ENCODE results near the gene CCDC148. TPM values are rescaled to one million over a fixed set of nuclear protein-coding genes. Genes with fewer than 3 reads are reported as not detected.
"Not testable (repeated sequence)": the region's sequence is repeated elsewhere in the genome, so short reads cannot be mapped to it uniquely, and the experiment has no call there.

CCDC148 gene
- total and polyA plus RNA-seq, 5 experiments from 2014 or later = not detected

- POLR2A ChIA-PET = no interaction called here
These were observed 217.3 kb downstream of the CCDC148 start for GRCh38 chr2:158239271-158239670.

GRCh38 chr2:158234497-158234896, 222.1 kb downstream of the CCDC148 start:
- Mint-ChIP-seq H3K27ac (no peak overlapping the region), H3K4me1 (no peaks in the 10 kb centered on the region), H3K9me3 (no peaks in the 10 kb centered on the region), H3K36me3 (no peaks in the 10 kb centered on the region), H3K27me3 (peaks cover 0 to 2% (median 0%) of the 10 kb centered on the region in 5 donors), H3K4me3 (no peak overlapping the region)
- ATAC-seq (no peak), DNase-seq (no peak)
- POLR2A ChIA-PET = no interaction called here

More at GRCh38 chr2:158239271-158239670, 217.3 kb downstream of the CCDC148 start:
- H3K27me3 Mint-ChIP-seq = peaks cover 0 to under 1% (median 0%) of the 10 kb centered on the region in 5 donors
- H3K9me3 Mint-ChIP-seq = no peaks in the 10 kb centered on the region
- H3K36me3 Mint-ChIP-seq = no peaks in the 10 kb centered on the region
- no peak overlapping the region for H3K4me3 Mint-ChIP-seq
- H3K27ac Mint-ChIP-seq = no peak overlapping the region
- no peaks in the 10 kb centered on the region for H3K4me1 Mint-ChIP-seq
- DNase-seq = no peak
- no peak for ATAC-seq

- Mint-ChIP-seq H3K36me3 (no peaks in the 10 kb centered on the region), H3K4me1 (no peaks in the 10 kb centered on the region), H3K27ac (no peak overlapping the region), H3K27me3 (peaks cover 0 to 2% (median 0%) of the 10 kb centered on the region in 5 donors), H3K4me3 (no peak overlapping the region), H3K9me3 (peaks cover 0 to 5% (median 0%) of the 10 kb centered on the region in 9 donors)
- no peak for DNase-seq
- POLR2A ChIA-PET = no interaction called here
- no peak for ATAC-seq
These were observed 224.1 kb downstream of the CCDC148 start for GRCh38 chr2:158232476-158232875.

GRCh38 chr2:158228943-158229508, 227.5 kb downstream of the CCDC148 start:
- ATAC-seq (no peak), DNase-seq (no peak)
- Mint-ChIP-seq H3K27ac (no peak overlapping the region), H3K27me3 (peaks cover 0 to 16% (median 2%) of the 10 kb centered on the region in 5 donors), H3K4me1 (no peaks in the 10 kb centered on the region), H3K36me3 (no peaks in the 10 kb centered on the region), H3K9me3 (peaks cover 0 to 5% (median 0%) of the 10 kb centered on the region in 9 donors), H3K4me3 (no peak overlapping the region)
- POLR2A ChIA-PET = no interaction called here

- Mint-ChIP-seq H3K27me3 (peaks cover 2 to 53% (median 16%) of the 10 kb centered on the region in 5 donors), H3K36me3 (peaks cover 0 to 13% (median 5%) of the 10 kb centered on the region in 3 donors)
- H3K4me1 Mint-ChIP-seq, DNase-seq, H3K4me3 Mint-ChIP-seq, POLR2A ChIA-PET, ATAC-seq, H3K27ac Mint-ChIP-seq, H3K9me3 Mint-ChIP-seq: not testable (repeated sequence)
These were observed 233.5 kb downstream of the CCDC148 start for GRCh38 chr2:158223066-158223465.

- peaks cover 0 to 11% (median under 1%) of the 10 kb centered on the region in 4 donors for H3K4me1 Mint-ChIP-seq
- H3K9me3 Mint-ChIP-seq = peaks cover 0 to 9% (median 0%) of the 10 kb centered on the region in 9 donors
- ATAC-seq = no peak
- POLR2A ChIA-PET = no interaction called here
- H3K27me3 Mint-ChIP-seq = peaks cover 2 to 53% (median 16%) of the 10 kb centered on the region in 5 donors
- no peak for DNase-seq
- H3K36me3 Mint-ChIP-seq = peaks cover 0 to 13% (median 5%) of the 10 kb centered on the region in 3 donors
- H3K27ac Mint-ChIP-seq = no peak overlapping the region
- H3K4me3 Mint-ChIP-seq = no peak overlapping the region
These were observed 235.2 kb downstream of the CCDC148 start for GRCh38 chr2:158221063-158222020.

DNA sequence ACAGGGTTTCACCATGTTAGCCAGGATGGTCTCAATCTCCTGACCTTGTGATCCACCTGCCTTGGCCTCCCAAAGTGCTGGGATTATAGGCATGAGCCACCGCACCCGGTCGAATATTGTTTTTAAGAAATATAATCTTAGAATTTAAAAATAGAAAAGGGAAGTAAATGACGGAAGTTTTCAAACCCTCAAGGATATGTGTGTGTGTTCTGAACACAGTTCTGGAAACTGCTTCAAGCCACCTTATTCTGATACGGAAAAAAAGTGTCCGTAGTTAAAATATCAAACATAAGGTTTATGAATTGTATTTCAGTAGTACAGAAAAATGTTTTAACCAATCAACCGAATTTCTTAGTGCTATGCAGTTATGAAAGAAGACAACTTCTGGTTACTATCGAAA, 239.0 kb downstream of the CCDC148 start:
- no peak overlapping the region for H3K27ac Mint-ChIP-seq
- POLR2A ChIA-PET = no interaction called here
- DNase-seq (no peak), ATAC-seq (no peak)
- H3K27me3 Mint-ChIP-seq = peaks cover 2 to 26% (median 11%) of the 10 kb centered on the region in 5 donors
- H3K4me3 Mint-ChIP-seq = no peak overlapping the region
- H3K9me3 Mint-ChIP-seq = peaks cover 0 to 8% (median 0%) of the 10 kb centered on the region in 9 donors
- H3K36me3 Mint-ChIP-seq = peaks cover 0 to 9% (median 5%) of the 10 kb centered on the region in 3 donors
- peaks cover 7 to 23% (median 10%) of the 10 kb centered on the region in 4 donors for H3K4me1 Mint-ChIP-seq

- peaks cover 0 to 11% (median 5%) of the 10 kb centered on the region in 5 donors for H3K27me3 Mint-ChIP-seq
- DNase-seq (no peak), ATAC-seq (no peak)
- H3K36me3 Mint-ChIP-seq = peaks cover 0 to 3% (median 3%) of the 10 kb centered on the region in 3 donors
- H3K4me3 Mint-ChIP-seq = no peak overlapping the region
- peaks cover 5 to 14% (median 10%) of the 10 kb centered on the region in 4 donors for H3K4me1 Mint-ChIP-seq
- POLR2A ChIA-PET = no interaction called here
- H3K27ac Mint-ChIP-seq = no peak overlapping the region
- H3K9me3 Mint-ChIP-seq = peaks cover 0 to 7% (median 0%) of the 10 kb centered on the region in 9 donors
These were observed 242.1 kb downstream of the CCDC148 start for GRCh38 chr2:158214431-158214830.

- Mint-ChIP-seq H3K36me3 (no peaks in the 10 kb centered on the region), H3K27me3 (peaks cover 0 to 7% (median 1%) of the 10 kb centered on the region in 5 donors), H3K4me1 (peaks cover 5 to 14% (median 10%) of the 10 kb centered on the region in 4 donors), H3K27ac (no peak overlapping the region), H3K4me3 (no peak overlapping the region), H3K9me3 (peaks cover 0 to 2% (median 0%) of the 10 kb centered on the region in 9 donors)
- ATAC-seq = no peak
- POLR2A ChIA-PET = no interaction called here
- DNase-seq = no peak
These were observed 242.8 kb downstream of the CCDC148 start for GRCh38 chr2:158213773-158214172.

GRCh38 chr2:158212301-158212700, 244.3 kb downstream of the CCDC148 start:
- POLR2A ChIA-PET = no interaction called here
- peaks cover 5 to 12% (median 10%) of the 10 kb centered on the region in 4 donors for H3K4me1 Mint-ChIP-seq
- DNase-seq = no peak
- no peaks in the 10 kb centered on the region for H3K36me3 Mint-ChIP-seq
- H3K4me3 Mint-ChIP-seq = no peak overlapping the region
- no peak overlapping the region for H3K27ac Mint-ChIP-seq
- no peak for ATAC-seq
- peaks cover 0 to 3% (median 1%) of the 10 kb centered on the region in 5 donors for H3K27me3 Mint-ChIP-seq
- H3K9me3 Mint-ChIP-seq = peaks cover 0 to 2% (median 0%) of the 10 kb centered on the region in 9 donors

DNA sequence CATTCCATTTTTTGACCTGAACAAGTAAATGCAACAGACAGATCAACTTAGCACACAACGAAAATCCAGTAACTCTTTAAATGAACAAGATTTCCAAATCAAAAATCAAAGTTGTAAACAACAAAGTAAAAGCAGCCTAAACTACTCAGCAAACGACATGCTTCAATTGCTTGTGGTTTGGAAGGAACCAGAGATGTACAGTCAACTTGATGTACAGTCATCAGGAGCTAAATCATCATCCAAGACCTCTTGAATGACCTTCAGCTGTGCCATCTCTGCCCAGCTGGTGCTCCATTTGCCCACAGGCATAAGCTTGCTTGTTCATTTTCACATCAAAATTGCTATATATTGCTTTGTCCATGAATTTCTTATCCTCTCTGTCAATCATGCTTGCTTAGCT, 245.1 kb downstream of the CCDC148 start:
- H3K9me3 Mint-ChIP-seq = peaks cover 0 to 2% (median 0%) of the 10 kb centered on the region in 9 donors
- no peaks in the 10 kb centered on the region for H3K36me3 Mint-ChIP-seq
- ATAC-seq (no peak), DNase-seq (no peak)
- peaks cover 5 to 12% (median 10%) of the 10 kb centered on the region in 4 donors for H3K4me1 Mint-ChIP-seq
- H3K27ac Mint-ChIP-seq = no peak overlapping the region
- peaks cover 0 to 3% (median 0%) of the 10 kb centered on the region in 5 donors for H3K27me3 Mint-ChIP-seq
- H3K4me3 Mint-ChIP-seq = no peak overlapping the region
- POLR2A ChIA-PET = interaction anchor here (0.8 kb wide), 1 partner anchor 18 kb away, joined by 3 read pairs; no protein-coding TSS in a partner anchor

DNA sequence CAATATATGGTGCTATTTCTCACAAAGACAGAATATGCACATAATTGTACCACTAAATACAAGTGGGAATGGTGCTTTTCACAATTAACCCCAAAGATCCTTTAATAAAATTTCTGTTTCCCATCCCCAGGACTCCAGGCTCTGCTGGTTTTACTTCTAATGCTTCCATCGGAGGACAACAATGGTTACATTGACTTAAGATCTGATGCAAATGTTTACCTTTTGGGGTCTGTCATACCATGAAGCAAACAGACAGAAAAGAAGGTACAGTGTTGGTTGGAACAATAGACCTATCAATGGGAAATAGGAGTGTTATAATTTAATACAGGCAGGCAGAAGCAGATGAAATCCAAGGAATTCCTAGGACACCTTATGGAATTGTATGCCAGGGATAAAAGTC, 249.2 kb downstream of the CCDC148 start:
- no peak for DNase-seq
- Mint-ChIP-seq H3K36me3 (no peaks in the 10 kb centered on the region), H3K9me3 (peaks cover 0 to 2% (median 0%) of the 10 kb centered on the region in 9 donors), H3K4me3 (no peak overlapping the region), H3K27me3 (peaks cover 0 to 14% (median 3%) of the 10 kb centered on the region in 5 donors), H3K4me1 (peaks cover 0 to 2% (median 0%) of the 10 kb centered on the region in 4 donors), H3K27ac (no peak overlapping the region)
- POLR2A ChIA-PET = no interaction called here
- ATAC-seq = no peak

DNA sequence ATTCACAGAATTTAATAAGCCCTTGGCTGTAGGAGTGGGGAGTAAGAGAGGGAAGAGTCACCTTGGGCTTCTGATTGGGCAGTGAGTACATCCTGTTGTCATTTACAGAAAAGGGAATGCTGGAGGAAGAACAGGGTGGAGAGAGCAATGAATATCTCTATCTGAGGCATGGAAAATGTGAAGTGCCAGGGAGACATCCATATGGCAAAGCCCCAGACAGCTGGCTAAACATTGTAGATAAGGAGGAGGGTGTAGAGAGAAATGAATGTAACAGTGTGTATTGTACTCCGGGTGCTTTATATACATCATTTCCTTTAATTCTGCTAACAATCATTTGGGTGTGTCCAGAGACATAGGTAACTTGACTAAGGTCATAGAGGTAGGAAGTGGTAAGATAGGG, 251.3 kb downstream of the CCDC148 start:
- ATAC-seq = no peak
- Mint-ChIP-seq H3K36me3 (no peaks in the 10 kb centered on the region), H3K27ac (no peak overlapping the region), H3K27me3 (peaks cover 0 to 17% (median 8%) of the 10 kb centered on the region in 5 donors), H3K4me1 (peaks cover 0 to 2% (median 0%) of the 10 kb centered on the region in 4 donors), H3K9me3 (peaks cover 0 to 2% (median 0%) of the 10 kb centered on the region in 9 donors), H3K4me3 (no peak overlapping the region)
- POLR2A ChIA-PET = no interaction called here
- DNase-seq = no peak

All from naive thymus-derived CD8-positive, alpha-beta T cell (primary cell).